ENCODE measurements around the gene MBD6. TPM values are rescaled to one million over a fixed set of nuclear protein-coding genes. Genes with fewer than 3 reads are reported as not detected.

Gene MBD6
- total and polyA plus RNA-seq, 9 donors = 11.0 to 55.5 (median 32.9) TPM

DNA sequence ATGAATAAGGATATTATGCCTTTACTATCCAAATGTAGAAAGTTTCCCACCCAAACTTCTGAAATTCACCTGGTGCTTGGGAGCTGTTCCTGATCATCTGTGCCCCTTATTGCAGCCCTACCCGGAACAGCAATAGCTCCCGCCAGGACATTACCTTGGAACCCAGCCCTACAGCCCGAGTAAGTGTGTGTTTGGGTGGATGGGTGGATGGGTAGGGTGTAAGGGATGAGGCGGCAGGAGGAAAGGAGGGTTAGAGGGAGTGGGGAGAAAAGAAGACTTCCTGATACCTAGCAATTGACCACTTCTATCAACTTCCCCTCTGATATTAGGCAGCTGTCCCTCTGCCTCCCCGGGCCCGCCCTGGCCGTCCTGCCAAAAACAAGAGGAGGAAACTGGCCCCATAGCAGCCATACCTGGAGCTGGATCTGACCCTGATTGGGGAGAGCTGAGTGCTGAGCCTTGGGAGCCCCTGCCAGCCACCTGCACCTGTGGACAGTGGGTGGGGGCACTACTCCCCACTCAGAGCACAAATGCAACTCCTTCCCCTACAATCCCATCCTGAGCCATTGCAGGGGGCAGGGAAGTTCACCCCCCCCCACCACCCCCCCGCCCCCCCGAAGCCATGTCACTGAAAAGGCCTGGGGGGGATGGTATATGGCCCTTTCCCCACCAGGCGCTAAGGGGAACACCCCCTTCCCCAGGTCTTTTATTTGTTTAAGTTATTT is 6.4 kb downstream of the MBD6 start:
- Histone ChIP-seq H3K4me1 (ENCODE audit: control insufficient read depth, insufficient read depth, low read length) (peaks cover 13% of the 10 kb centered on the region), H3K27me3 (ENCODE audit: control insufficient read depth, insufficient read depth, low read length) (no peaks in the 10 kb centered on the region), H3K36me3 (ENCODE audit: control insufficient read depth, insufficient read depth, low read length) (peaks cover 96% of the 10 kb centered on the region), H3K27ac (ENCODE audit: low read length) (no peak overlapping the region), H3K4me3 (ENCODE audit: low read length) (no peak overlapping the region), H3K9me3 (replicated peaks; ENCODE audit: control insufficient read depth, low read depth, low read length) (no peaks in the 10 kb centered on the region)
- no CpG with 5 or more reads among the region's 10 CpGs for WGBS (ENCODE audit: insufficient coverage)
- DNase-seq = no peak

GRCh38 chr12:57529831-57530230 is 7.2 kb downstream of the MBD6 start:
- no peaks in the 10 kb centered on the region for H3K27me3 ChIP-seq (ENCODE audit: control insufficient read depth, insufficient read depth, low read length)
- DNase-seq = no peak
- H3K27ac ChIP-seq (ENCODE audit: low read length) = no peak overlapping the region
- WGBS (ENCODE audit: insufficient coverage) = no CpG with 5 or more reads among the region's 6 CpGs
- H3K4me3 ChIP-seq (ENCODE audit: low read length) = no peak overlapping the region
- H3K9me3 ChIP-seq (replicated peaks; ENCODE audit: control insufficient read depth, low read depth, low read length) = no peaks in the 10 kb centered on the region
- peaks cover 96% of the 10 kb centered on the region for H3K36me3 ChIP-seq (ENCODE audit: control insufficient read depth, insufficient read depth, low read length)
- peaks cover 5% of the 10 kb centered on the region for H3K4me1 ChIP-seq (ENCODE audit: control insufficient read depth, insufficient read depth, low read length)

DNA sequence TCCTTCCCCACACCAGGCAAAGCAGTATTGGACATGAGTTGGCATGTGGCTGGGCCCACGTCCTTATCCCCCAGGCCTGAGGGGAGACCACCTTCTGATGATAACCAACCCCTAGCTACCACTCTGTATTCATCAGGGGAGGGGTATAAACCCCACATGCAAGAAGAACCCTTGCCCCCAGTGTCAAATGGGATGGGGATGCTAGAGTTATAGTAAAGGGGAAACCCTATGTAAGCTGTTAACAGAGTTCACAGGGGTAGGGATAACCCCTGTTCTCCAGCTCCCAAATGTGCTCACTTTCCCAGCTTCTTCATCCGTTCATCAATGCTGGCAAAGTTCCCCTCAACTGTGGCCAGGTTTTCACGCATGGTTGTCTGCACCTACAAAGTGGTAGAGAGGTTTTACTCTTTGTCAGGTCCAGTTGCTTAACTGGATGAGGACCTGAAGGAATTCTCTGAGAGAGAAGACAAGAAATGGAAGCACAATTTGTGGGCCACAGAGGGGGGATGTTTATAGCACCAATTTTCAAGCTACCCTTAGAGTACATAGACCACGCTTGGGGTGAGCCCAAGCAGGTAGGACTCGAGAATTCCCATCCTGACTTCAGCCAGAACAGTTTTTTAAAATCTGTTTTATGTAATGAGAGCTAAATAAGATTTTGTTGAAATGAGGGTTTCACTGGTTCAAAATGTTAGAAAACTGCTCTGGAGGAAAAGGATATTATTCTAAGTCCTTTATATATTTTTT is 7.9 kb downstream of the MBD6 start:
- Histone ChIP-seq H3K27me3 (ENCODE audit: control insufficient read depth, insufficient read depth, low read length) (no peaks in the 10 kb centered on the region), H3K4me1 (ENCODE audit: control insufficient read depth, insufficient read depth, low read length) (peaks cover 4% of the 10 kb centered on the region), H3K9me3 (replicated peaks; ENCODE audit: control insufficient read depth, low read depth, low read length) (no peaks in the 10 kb centered on the region), H3K36me3 (ENCODE audit: control insufficient read depth, insufficient read depth, low read length) (peaks cover 96% of the 10 kb centered on the region), H3K4me3 (ENCODE audit: low read length) (no peak overlapping the region), H3K27ac (ENCODE audit: low read length) (no peak overlapping the region)
- no peak for DNase-seq
- WGBS (ENCODE audit: insufficient coverage) = 60% methylated on average over 1 of the region's 5 CpGs

DNA sequence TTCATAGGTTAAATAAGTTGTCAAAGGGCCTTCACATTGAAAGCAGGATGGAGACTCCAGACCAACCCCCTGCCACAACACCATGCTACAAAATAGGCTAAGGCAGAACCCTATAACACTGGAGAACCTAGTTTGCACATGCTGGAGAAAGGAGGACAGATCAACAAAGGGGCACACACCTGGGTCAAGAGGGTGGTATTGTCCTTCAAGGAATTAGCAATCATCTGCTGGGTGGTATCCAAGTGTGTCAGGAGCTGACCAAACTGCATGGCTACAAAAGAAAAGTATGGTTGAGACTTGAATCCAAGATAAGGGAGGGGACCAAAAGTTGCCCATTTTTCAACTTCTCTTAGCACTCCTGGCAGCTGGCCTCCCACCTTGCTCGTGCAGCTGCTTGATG is 9.2 kb downstream of the MBD6 start:
- Histone ChIP-seq H3K27me3 (ENCODE audit: control insufficient read depth, insufficient read depth, low read length) (no peaks in the 10 kb centered on the region), H3K4me1 (ENCODE audit: control insufficient read depth, insufficient read depth, low read length) (peaks cover 4% of the 10 kb centered on the region), H3K36me3 (ENCODE audit: control insufficient read depth, insufficient read depth, low read length) (peaks cover 96% of the 10 kb centered on the region), H3K27ac (ENCODE audit: low read length) (no peak overlapping the region), H3K9me3 (replicated peaks; ENCODE audit: control insufficient read depth, low read depth, low read length) (no peaks in the 10 kb centered on the region), H3K4me3 (ENCODE audit: low read length) (no peak overlapping the region)
- WGBS (ENCODE audit: insufficient coverage) = 57% methylated on average over 1 of the region's 1 CpG
- DNase-seq = no peak

DNA sequence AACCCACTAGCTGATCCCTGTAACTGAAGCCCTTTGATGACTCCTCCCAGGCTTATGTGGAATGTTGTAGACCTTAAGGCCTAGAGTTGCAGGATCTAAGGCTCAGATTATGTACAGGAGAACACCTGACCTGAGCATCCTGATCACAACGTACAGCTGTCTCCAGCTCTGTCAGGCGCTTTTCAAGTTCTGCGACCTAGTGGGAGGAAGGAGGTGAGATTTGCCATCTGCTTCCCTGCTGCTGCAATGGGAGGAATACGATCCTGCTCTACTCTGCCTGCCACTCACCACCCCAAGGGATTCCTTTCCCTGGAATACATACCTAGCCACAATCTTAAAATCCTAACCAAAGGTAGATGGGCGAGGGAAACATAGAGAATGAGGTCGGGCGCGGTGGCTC is 10.5 kb downstream of the MBD6 start:
- no peaks in the 10 kb centered on the region for H3K4me1 ChIP-seq (ENCODE audit: control insufficient read depth, insufficient read depth, low read length)
- no peak for DNase-seq
- H3K4me3 ChIP-seq (ENCODE audit: low read length) = no peak overlapping the region
- peaks cover 93% of the 10 kb centered on the region for H3K36me3 ChIP-seq (ENCODE audit: control insufficient read depth, insufficient read depth, low read length)
- no peaks in the 10 kb centered on the region for H3K9me3 ChIP-seq (replicated peaks; ENCODE audit: control insufficient read depth, low read depth, low read length)
- WGBS (ENCODE audit: insufficient coverage) = no CpG with 5 or more reads among the region's 8 CpGs
- no peaks in the 10 kb centered on the region for H3K27me3 ChIP-seq (ENCODE audit: control insufficient read depth, insufficient read depth, low read length)
- no peak overlapping the region for H3K27ac ChIP-seq (ENCODE audit: low read length)

- H3K27ac ChIP-seq (ENCODE audit: low read length) = no peak overlapping the region
- H3K9me3 ChIP-seq (replicated peaks; ENCODE audit: control insufficient read depth, low read depth, low read length) = no peaks in the 10 kb centered on the region
- no peak overlapping the region for H3K4me3 ChIP-seq (ENCODE audit: low read length)
- H3K36me3 ChIP-seq (ENCODE audit: control insufficient read depth, insufficient read depth, low read length) = peaks cover 94% of the 10 kb centered on the region
- no peaks in the 10 kb centered on the region for H3K4me1 ChIP-seq (ENCODE audit: control insufficient read depth, insufficient read depth, low read length)
- no peaks in the 10 kb centered on the region for H3K27me3 ChIP-seq (ENCODE audit: control insufficient read depth, insufficient read depth, low read length)
- DNase-seq = no peak
- 92% methylated on average over 5 of the region's 5 CpGs for WGBS (ENCODE audit: insufficient coverage)
Observed at GRCh38 chr12:57534250-57534649, 11.6 kb downstream of the MBD6 start.

- H3K27ac ChIP-seq (ENCODE audit: low read length) = no peak overlapping the region
- DNase-seq = no peak
- 78% methylated on average over 1 of the region's 3 CpGs for WGBS (ENCODE audit: insufficient coverage)
- H3K4me3 ChIP-seq (ENCODE audit: low read length) = no peak overlapping the region
- no peaks in the 10 kb centered on the region for H3K27me3 ChIP-seq (ENCODE audit: control insufficient read depth, insufficient read depth, low read length)
- H3K4me1 ChIP-seq (ENCODE audit: control insufficient read depth, insufficient read depth, low read length) = no peaks in the 10 kb centered on the region
- peaks cover 90% of the 10 kb centered on the region for H3K36me3 ChIP-seq (ENCODE audit: control insufficient read depth, insufficient read depth, low read length)
- H3K9me3 ChIP-seq (replicated peaks; ENCODE audit: control insufficient read depth, low read depth, low read length) = no peaks in the 10 kb centered on the region
Observed at GRCh38 chr12:57534991-57535543, 12.4 kb downstream of the MBD6 start.

- H3K9me3 ChIP-seq (replicated peaks; ENCODE audit: control insufficient read depth, low read depth, low read length) = no peaks in the 10 kb centered on the region
- no peaks in the 10 kb centered on the region for H3K27me3 ChIP-seq (ENCODE audit: control insufficient read depth, insufficient read depth, low read length)
- no peaks in the 10 kb centered on the region for H3K4me1 ChIP-seq (ENCODE audit: control insufficient read depth, insufficient read depth, low read length)
- H3K4me3 ChIP-seq (ENCODE audit: low read length) = no peak overlapping the region
- DNase-seq = no peak
- peaks cover 84% of the 10 kb centered on the region for H3K36me3 ChIP-seq (ENCODE audit: control insufficient read depth, insufficient read depth, low read length)
- H3K27ac ChIP-seq (ENCODE audit: low read length) = no peak overlapping the region
- 54% methylated on average over 3 of the region's 6 CpGs for WGBS (ENCODE audit: insufficient coverage)
Observed at GRCh38 chr12:57535764-57536596, 13.4 kb downstream of the MBD6 start.

DNA sequence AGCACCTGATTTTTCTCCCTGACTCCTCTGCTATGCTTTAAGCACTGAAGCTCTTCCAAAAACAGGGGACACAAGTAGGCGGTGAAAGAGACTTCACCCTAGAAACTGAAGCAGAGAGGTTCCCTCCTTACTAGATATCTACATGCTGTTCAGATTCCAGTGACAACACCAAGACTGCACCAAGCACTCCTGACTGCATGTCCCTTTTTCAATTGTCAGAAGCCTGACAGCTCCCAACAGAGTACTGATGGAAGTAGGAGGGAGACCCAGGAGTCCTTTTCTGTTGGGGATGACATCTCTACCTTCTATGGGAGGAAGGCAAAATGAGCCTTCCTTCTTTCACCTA is 13.9 kb downstream of the MBD6 start:
- H3K4me1 ChIP-seq (ENCODE audit: control insufficient read depth, insufficient read depth, low read length) = no peaks in the 10 kb centered on the region
- no peak overlapping the region for H3K4me3 ChIP-seq (ENCODE audit: low read length)
- WGBS (ENCODE audit: insufficient coverage) = 100% methylated on average over 1 of the region's 1 CpG
- H3K9me3 ChIP-seq (replicated peaks; ENCODE audit: control insufficient read depth, low read depth, low read length) = no peaks in the 10 kb centered on the region
- no peak overlapping the region for H3K27ac ChIP-seq (ENCODE audit: low read length)
- DNase-seq = no peak
- H3K36me3 ChIP-seq (ENCODE audit: control insufficient read depth, insufficient read depth, low read length) = peaks cover 84% of the 10 kb centered on the region
- no peaks in the 10 kb centered on the region for H3K27me3 ChIP-seq (ENCODE audit: control insufficient read depth, insufficient read depth, low read length)

Measured in muscle of leg (tissue), 11 donors.